Body of pancreas (tissue), 4 donors: Measurements from ENCODE around the gene CACUL1.

Experiments used
- POLR2A ChIP-seq, 3 donors: fragments of 450-650 bp; IDR thresholded peaks; one replicate each; pipeline ENCODE4 v1.6.1; 2016; ENCODE audit warnings: antibody characterized with exemption in 3 of 3, mild to moderate bottlenecking in 2 of 3
- TF ChIP-seq, protein P1 (sequence below), 7 experiments: fragments of 450-650 bp in 4 of 7; fragments of 200-600 bp in 3 of 7; sonication (generic) in 3 of 7; IDR thresholded peaks; one replicate each; pipeline ENCODE4 v1.5.1; 2016 to 2019; ENCODE audit warnings: antibody characterized with exemption in 7 of 7

DNA sequence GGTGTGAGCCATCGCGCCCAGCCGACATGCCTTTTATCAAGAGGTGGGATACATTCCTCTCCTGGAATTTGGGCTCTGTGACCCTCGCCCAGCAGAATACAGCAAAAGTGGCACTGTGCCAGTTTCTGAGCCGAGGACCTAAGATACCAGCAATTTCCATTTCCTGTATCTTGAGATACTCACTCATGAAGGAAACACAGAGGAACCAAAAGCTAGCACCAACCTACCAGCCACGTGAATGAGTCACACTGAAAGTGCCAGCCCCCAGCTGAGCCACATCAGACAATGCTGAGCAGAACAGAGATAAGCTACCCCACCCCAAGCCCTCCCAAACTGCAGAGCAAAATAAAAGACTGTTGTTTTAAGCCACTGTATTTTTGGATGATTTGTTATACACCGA lies 56.3 kb downstream of the CACUL1 start:
- TF ChIP-seq, protein P1, sequence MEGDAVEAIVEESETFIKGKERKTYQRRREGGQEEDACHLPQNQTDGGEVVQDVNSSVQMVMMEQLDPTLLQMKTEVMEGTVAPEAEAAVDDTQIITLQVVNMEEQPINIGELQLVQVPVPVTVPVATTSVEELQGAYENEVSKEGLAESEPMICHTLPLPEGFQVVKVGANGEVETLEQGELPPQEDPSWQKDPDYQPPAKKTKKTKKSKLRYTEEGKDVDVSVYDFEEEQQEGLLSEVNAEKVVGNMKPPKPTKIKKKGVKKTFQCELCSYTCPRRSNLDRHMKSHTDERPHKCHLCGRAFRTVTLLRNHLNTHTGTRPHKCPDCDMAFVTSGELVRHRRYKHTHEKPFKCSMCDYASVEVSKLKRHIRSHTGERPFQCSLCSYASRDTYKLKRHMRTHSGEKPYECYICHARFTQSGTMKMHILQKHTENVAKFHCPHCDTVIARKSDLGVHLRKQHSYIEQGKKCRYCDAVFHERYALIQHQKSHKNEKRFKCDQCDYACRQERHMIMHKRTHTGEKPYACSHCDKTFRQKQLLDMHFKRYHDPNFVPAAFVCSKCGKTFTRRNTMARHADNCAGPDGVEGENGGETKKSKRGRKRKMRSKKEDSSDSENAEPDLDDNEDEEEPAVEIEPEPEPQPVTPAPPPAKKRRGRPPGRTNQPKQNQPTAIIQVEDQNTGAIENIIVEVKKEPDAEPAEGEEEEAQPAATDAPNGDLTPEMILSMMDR (IDR thresholded peaks at IDR 0.05): no peak
- TF ChIP-seq POLR2A (IDR thresholded peaks at IDR 0.05): no peak
